HEK293T (cell line): ENCODE data around the gene KLHL29.

ENCODE experiments used
- ARNT ChIP-seq: fragments of 450-650 bp; IDR thresholded peaks from 2 replicates; pipeline ENCODE4 v1.6.1; 2017; ENCODE audit warnings: mild to moderate bottlenecking
- BHLHE40 ChIP-seq: fragments of 450-650 bp; IDR thresholded peaks from 2 replicates; pipeline ENCODE4 v1.6.1; 2016; ENCODE audit warnings: mild to moderate bottlenecking, moderate library complexity, borderline replicate concordance
- CTBP1 ChIP-seq: fragments of 450-650 bp; IDR thresholded peaks from 2 replicates; pipeline ENCODE4 v1.6.1; 2016; ENCODE audit warnings: borderline replicate concordance
- FOXK2 ChIP-seq: fragments of 450-650 bp; IDR thresholded peaks from 2 replicates; pipeline ENCODE4 v1.6.1; 2016; ENCODE audit warnings: mild to moderate bottlenecking
- LEF1 ChIP-seq: fragments of 450-650 bp; IDR thresholded peaks from 2 replicates; pipeline ENCODE4 v1.6.1; 2017; ENCODE audit warnings: mild to moderate bottlenecking, borderline replicate concordance
- SP1 ChIP-seq: fragments of 450-650 bp; IDR thresholded peaks from 2 replicates; pipeline ENCODE4 v1.6.1; 2017
- SUZ12 ChIP-seq: fragments of 450-650 bp; IDR thresholded peaks from 2 replicates; pipeline ENCODE4 v1.6.1; 2016; ENCODE audit warnings: mild to moderate bottlenecking
- TARDBP ChIP-seq: fragments of 450-650 bp; IDR thresholded peaks from 2 replicates; pipeline ENCODE4 v1.6.1; 2016
- ZNF384 ChIP-seq: fragments of 450-650 bp; IDR thresholded peaks from 2 replicates; pipeline ENCODE4 v1.6.1; 2016
- TF ChIP-seq, protein P1 (sequence below): fragments of 450-650 bp; IDR thresholded peaks from 2 replicates; pipeline ENCODE4 v1.6.1; 2016

DNA sequence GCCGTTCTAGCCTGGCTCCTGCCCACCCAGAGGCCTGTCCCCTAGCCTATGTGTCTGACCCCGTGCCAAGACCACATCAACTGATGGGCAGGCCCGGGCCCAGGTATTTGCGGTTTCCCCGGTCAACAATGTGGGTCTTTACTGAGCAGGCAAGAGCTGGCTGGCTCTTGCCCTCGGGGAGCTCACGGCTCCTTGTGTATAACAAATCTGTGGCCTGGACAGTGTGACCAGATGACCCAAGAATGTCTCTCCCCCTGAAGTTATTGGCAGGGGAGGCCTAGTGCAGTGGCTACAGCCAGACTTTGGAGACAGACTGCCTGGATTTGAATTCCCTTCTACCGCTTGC lies 179.6 kb downstream of the KLHL29 start:
- no peak for TF ChIP-seq SP1
- no peak for TF ChIP-seq ZNF384
- TF ChIP-seq TARDBP, result no peak
- no peak for TF ChIP-seq ARNT
- no peak for TF ChIP-seq BHLHE40
- TF ChIP-seq CTBP1, result no peak
- no peak for TF ChIP-seq LEF1
- no peak for TF ChIP-seq FOXK2
- no peak for TF ChIP-seq SUZ12
- TF ChIP-seq, protein P1, sequence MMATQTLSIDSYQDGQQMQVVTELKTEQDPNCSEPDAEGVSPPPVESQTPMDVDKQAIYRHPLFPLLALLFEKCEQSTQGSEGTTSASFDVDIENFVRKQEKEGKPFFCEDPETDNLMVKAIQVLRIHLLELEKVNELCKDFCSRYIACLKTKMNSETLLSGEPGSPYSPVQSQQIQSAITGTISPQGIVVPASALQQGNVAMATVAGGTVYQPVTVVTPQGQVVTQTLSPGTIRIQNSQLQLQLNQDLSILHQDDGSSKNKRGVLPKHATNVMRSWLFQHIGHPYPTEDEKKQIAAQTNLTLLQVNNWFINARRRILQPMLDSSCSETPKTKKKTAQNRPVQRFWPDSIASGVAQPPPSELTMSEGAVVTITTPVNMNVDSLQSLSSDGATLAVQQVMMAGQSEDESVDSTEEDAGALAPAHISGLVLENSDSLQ, result no peak
